ENCODE results near the gene PMCH.

DNA sequence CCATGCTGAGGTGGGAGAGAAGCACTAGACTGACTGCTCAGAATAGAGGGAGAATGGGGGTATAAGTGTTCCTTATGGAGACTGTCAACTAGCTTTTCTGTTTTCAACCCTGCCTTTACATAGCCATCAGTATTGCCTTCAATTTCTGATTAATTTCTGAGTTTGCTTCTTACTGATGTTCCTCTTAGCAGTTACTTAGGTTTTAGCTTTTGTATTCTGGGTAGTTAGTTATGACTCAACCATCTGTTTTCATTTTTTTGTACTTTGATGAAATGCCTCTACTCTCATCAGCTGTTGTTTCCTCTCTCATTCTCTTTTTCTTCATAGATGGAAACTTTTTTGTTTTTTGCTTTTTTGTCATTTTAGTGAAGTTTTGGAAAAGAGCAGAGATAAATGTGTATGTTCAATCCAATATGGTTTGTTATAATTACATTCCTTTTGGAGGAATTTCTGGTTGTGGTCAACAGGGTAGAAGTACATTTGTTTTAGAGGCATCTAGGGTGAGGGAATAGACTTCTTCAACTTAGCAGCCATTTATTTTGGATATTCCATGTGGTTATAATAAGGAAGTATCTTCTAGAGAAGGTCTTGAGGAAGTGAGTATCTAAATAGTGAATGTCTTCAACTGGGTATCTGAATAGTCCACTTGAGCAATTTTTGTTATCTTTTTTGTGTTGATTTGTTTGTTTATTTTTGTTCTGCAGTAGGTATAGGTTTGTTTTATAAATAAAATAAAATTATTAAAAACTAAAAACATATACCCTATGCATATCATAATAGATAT lies 29.6 kb downstream of the PMCH start:
- TF ChIP-seq, protein P1, sequence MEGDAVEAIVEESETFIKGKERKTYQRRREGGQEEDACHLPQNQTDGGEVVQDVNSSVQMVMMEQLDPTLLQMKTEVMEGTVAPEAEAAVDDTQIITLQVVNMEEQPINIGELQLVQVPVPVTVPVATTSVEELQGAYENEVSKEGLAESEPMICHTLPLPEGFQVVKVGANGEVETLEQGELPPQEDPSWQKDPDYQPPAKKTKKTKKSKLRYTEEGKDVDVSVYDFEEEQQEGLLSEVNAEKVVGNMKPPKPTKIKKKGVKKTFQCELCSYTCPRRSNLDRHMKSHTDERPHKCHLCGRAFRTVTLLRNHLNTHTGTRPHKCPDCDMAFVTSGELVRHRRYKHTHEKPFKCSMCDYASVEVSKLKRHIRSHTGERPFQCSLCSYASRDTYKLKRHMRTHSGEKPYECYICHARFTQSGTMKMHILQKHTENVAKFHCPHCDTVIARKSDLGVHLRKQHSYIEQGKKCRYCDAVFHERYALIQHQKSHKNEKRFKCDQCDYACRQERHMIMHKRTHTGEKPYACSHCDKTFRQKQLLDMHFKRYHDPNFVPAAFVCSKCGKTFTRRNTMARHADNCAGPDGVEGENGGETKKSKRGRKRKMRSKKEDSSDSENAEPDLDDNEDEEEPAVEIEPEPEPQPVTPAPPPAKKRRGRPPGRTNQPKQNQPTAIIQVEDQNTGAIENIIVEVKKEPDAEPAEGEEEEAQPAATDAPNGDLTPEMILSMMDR (IDR thresholded peaks at IDR 0.05): no peak
- no peak for TF ChIP-seq POLR2A (IDR thresholded peaks at IDR 0.05)

All from testis (tissue), 2 donors.